Activated gamma-delta T cell treated with Interleukin-2 at 50 U/mL for 16 hours (primary cell): ENCODE data around the gene USP15.

Source experiments
- DNase-seq: peaks from one replicate; pipeline ENCODE4 v3.0.0-alpha.2; 2020

USP15 gene

DNA sequence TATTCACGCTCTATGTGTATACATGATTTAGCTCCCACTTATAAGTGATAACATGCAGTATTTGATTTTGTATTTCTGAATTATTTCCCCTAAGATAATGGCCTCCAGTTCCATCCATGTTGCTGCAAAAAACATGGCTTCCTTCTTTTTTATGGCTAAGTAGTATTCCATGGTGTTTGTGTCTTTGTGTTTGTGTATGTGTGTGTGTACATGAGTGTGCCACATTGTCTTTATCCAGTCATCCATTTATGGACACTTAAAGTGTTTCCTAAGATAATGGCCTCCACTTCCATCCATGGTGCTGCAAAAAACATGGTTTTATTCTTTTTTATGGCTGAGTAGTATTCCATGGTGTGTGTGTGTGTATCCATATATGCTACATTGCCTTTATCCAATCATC lies 25.1 kb downstream of the USP15 start:
- no peak for DNase-seq

DNA sequence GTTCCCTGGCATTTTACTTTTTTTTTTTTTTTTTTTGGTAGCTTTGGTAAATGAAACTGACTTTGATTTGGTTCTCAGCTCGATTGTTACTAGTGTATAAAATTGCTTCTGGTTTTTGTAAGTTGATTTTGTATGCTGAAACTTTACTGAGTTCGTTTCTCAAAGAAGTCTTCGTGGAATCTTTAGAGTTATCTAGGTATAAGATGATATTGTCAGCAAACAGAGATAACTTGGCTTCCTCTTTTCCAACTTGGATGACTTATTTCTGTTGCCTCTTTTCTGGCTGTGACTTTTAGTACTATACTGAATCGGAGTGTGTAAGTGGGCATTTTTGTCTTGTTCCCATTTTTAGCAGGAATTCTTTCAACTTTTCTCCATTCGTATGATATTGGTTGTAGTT lies 28.1 kb downstream of the USP15 start:
- no peak for DNase-seq

DNA sequence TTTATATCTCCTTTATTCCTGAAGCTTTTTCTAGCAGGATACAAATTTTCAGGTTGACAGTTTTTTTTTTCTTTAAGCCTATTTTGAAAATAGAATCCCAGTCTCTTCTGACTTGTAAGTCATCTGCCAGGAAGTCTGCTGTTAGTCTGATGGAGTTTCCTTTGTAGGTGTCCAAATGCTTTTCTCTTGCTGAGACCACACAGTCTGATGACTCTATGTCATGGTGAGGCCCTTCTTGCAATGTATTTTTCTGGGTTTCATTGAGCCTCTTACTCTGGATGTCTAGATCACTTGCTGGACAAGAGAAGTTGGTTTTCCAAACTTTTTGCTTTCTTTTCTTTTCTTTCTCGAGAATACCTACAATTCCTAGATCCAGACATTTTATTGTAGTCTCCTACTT lies 30.6 kb downstream of the USP15 start:
- no peak for DNase-seq

DNA sequence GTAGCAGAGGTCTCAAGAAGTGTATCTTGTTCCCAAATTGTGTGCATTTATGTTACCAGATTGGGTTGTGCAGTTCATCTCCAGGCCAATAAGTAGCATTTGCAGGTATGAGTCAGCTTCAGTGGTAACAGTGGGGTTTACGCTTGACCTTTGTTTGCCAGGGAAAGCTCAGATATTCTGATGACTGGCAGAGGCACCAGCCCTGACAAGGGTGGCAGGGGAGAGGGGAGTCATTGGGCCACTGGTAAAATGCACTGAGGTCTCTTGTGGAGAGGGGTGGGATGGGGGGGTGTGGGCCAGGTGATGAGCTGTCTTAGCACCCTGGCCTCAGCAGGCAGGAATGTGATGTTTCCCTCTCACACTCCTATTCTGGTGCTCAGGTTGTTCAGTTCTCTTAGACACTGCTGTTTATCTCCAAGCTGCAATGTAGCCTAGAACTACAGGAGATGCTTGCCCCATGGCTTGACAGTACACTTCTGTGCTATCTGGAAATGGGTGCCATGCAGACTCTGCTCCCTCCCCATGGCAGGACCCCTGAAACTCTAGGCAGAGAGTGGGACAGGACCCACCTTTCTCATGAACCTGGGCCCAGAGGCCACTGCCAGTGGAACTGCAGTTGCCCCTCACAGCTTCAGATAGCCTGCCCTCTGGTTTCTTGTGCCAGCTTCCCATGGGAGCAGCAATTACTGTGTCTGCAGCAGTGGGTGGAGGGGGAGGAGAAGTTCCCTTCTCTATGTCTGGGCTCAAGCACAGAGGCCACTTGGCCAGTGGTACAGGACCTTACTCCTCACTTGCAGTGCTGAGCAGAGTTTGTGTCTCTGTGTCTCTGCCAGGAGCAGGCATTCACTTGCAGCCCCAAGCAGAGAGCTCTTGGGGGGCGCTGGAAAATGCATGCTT lies 31.9 kb downstream of the USP15 start:
- DNase-seq = no peak

DNA sequence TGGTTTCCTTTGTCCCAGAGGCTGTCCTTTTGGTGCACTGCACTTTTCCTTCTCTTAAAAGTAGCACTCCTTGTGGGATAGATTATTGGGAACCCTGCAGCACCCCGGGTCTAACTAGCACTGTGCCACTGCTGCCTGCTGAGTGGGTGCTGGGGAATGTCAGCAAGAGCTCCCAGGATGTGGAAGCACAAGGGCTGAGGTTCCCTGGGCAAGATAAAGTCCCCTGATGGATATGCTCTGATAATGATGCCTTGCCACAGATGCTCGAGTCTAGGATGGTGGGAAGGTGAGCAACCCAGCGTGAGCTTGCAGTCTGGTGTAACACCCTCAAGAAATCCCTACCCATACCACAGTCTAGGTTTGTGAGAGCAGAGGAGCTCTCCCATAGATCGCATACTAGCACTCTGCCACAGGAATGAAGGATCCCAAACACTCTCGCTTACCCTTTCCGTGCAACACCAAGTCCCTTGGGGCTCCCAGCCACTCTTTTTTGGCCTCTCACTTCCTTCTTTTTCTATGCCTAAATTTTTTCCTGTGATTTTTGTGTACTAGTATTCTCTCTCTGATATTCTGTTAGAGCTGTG lies 32.6 kb downstream of the USP15 start:
- no peak for DNase-seq

DNA sequence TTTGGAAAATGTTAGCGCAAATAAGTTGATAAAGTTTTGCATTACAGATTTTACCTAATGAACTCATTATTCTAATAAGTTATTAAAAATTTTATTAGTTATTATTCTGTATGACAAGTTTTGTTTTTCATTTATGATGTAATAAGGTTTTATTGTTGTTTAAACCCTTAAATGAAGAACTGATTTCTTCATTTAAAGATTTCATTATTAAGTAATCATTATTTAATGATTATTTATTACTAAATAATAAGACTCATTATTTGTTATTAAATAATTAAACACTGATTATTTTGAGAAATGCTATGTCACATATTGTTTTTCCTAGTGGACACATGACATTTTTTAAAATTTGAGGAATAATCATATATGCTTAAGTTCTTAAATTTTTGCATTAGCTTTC lies 34.2 kb downstream of the USP15 start:
- no peak for DNase-seq

DNA sequence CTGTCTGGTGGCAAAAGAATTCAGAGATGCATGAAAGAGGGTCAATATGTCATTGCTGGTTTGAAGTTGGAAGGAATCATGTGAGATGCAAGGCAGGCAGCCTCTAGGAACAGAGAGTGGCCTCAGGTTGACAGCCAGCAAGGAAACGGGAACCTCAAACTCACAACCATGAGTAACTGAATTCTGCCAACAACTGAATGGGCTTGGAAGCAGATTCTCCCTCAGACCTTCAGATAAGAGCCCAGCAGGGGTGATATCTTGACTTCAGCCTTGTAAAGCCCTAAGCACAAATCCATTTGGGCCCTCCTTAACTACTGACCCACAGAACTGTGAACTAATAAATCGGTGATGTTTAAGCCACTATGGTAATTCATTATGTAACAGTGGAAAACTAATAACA lies 35.8 kb downstream of the USP15 start:
- DNase-seq = no peak

DNA sequence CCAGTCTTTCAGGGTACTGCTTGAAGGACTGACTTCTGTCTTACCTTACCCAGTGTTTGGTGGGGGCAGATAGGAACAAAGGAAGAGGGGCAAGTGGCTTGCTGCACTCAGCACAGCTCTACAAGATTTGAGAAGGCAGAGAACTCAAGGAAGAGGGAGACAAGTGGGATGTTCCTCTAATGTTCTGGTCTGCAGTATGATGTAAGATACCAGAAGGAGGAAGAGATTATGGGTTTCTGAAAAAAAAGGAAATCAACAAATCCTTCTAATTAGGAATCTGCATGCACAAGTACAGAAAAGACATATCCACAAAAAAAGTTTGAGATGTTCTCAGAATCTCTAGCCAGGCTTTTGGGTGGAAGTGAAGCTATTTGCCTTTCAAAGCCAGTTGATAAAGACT lies 37.1 kb downstream of the USP15 start:
- DNase-seq = no peak

DNA sequence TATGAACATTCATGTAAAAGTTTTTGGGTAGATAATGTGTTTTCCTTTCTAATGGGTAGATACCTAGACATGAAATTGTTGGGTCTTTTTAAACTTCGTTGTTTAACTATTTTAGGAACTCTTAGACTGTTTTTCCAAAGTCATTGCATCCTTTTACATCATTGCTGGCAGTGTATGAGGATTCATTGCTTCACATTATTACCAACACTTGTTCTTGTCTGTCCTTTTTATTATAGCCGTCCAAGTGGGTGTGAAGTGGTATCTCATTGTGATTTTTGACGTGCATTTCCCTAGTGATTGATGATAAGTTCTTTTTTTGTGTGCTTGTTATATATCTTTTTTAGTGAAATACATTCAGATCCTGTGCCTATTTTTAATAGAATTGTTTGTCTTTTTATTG lies 39.4 kb downstream of the USP15 start:
- no peak for DNase-seq

DNA sequence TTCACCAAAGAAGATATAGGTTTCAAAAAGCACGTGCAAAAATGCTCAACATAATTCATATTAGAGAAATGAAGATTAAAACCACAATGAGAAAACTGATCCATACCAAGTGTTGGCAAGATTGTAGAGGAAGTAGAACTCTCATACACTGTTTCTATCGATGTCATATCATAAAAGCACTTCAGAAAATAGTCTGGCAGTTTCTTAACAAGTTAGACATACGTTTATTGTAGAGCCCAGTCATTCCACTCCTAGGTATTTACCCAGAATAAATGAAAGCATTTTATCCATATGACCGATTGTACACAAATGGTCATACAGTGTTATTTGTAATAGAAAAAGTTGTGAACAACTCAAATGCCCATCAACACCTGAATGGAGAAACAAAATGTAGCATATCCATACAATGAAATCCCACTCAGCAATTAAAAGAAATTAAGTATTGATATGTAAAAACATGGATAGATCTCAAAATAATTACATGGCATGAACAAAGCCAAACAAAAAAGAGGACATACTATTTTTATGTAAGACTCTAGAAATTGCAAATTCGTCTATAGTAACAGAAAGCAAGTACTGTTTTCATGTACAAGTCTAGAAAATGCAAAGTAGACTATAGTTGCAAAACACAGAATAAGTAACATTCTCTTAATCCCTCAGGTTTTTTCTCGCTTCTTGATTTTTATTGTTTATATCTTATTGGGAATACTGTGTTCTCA lies 41.0 kb downstream of the USP15 start:
- no peak for DNase-seq

DNA sequence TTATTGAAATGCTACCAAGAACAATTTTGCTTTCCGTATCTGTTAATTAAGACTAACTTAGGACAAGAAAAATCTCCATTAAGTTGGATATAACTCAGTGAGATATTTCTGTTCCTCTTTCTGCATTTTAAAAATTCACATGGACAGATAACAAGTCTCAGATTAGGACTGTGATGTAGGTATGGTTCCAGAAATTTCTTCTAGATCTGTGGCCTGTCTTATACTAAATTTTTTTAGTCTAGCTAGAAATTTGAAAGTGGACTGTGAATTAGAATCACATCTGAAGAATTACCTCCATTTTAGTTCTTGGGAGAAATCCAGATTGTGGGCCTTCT lies 41.6 kb downstream of the USP15 start:
- no peak for DNase-seq

DNA sequence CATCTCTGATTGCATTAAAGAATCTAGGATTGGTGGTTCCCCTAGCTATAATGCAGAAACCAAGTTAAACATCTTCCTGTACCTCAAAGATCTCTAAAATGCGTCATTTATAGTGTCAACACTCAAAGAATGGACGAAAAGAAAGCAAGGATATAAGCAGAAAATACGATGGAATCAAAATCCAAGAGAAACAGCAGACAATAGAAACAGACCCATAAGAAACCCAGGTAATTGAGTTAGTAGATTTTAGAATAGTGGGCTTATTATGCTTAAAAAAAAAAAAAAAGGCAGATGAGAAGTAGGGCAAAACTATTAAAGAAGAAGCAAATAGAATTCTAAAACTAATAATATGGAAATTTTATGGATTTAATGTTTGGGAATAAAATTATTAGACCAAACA lies 44.4 kb downstream of the USP15 start:
- DNase-seq = no peak

DNA sequence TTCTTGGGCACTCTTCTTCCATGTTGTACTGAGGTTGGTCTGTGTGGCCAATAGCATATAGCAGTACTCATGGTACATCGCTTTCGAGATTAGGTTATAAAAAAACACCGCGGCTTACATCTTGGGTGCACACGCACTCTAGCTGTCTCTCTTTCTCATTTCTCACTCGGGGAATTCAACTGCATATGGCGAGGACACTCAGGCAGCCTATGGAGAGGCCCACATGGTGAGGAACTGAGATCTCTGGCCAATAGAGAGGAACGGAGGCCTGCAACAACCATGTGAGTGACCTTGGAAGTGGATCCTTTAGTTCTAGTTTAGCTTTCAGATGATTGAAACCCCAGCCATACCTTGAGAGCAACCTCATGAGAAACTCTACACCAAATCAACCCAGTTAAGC lies 45.6 kb downstream of the USP15 start:
- DNase-seq = no peak

DNA sequence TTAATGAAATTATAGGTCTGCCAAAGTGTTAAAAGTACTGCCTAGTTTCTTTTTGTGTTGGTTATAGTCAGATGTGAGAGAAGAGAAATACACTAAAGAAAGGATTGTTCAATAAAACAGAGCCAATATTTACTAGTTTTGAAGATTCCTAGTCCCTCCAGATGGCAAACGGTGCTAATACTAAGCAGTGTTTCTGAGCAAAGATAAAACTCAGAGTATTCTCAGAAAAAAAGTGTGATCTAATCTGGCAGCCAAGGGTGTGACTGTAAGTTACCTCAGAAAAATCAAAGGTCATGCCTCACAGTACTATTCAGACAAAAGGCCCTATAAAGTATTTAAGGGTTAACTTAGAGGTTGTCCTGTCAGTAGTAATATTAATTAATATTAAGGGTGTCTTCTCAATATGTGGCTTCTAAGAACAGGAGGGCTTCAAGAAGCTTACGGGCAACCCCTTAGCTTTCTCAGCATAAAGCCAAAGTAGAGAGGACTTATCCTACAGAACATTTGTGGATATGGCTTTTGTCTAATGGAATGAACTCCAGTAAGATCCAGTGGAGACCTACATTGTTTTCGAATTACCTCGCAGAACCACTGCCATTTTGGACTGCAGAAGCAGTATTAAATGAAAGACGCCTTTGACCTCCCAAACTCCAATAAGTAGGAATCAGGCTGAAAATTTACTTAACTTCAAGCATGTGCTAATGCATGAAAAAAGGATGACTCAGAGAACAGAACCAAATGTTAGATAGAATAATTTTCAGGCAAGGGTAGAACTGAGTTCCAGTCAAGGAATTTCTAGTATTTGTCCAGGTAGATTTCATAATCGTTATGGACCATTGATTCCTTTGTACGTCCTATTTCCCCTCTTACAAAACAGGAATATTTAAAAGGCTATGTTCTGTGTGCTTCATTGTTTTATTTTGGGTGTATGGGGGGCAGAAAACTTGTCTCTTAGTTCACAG lies 46.6 kb downstream of the USP15 start:
- DNase-seq = no peak

DNA sequence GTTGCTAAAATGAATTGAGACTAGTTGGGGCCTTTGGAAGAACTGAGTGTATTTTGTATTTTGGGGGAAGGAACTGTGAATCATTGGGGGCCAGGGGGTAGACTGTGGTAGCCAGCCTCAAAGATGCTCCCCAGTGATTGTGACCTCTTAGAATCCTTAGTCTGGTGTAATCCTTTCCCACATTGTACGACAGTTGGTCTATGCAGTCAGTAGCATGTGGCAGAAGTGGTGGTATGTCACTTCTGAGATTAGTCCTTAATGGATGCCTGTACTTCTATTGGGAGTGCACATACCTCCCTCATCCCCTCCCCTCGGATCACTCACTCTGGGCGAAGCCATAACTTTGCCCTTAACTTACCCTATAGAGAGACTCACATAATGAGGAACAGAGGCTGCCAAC lies 48.0 kb downstream of the USP15 start:
- no peak for DNase-seq

DNA sequence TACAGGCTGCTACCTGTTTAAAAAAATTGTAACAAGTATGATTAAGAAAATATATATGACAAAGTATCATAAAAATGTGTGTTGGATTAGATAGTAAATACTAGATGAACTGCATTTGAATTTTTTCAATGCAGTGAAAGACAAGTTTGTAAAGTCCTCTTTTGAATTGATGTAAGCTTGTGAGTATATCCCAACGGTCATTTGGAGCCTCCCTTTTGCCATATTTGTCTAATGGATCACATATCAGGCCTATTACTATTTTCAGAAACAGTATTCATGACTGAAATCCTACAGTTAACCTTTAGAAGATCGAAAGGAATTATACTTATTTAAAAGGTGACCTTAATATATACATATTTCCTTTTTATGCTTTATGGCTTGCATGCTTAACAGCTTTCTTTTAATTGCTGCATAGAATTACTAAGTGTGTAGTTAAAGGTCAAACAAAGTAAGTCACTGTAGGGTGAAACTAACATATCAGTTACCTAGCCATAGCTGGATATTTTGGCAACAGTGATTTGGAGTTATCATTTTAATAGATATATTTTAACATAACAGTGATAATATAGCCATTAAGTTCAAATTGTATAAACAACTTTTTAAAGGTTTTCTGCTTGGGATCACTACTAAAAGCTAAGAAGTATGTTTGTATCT lies 53.6 kb downstream of the USP15 start:
- no peak for DNase-seq

DNA sequence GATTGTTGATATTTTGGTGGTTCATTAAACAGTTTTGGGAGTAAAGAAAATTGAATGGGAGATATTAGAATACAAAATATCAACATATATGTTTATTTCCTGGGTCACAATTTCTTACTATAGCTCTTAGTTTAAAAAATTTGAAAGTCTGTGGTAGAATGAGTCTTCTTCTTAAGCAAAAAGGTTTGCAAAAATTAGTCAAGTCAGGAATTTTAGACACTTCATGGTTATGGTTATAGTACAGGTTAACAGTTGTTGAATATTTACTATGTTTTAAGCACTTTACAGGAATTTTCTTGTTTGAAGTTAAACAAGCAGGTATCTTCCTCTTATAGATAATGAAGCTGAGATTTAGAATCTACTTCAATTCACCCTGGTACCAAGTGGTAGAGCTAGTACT lies 56.8 kb downstream of the USP15 start:
- DNase-seq = no peak

DNA sequence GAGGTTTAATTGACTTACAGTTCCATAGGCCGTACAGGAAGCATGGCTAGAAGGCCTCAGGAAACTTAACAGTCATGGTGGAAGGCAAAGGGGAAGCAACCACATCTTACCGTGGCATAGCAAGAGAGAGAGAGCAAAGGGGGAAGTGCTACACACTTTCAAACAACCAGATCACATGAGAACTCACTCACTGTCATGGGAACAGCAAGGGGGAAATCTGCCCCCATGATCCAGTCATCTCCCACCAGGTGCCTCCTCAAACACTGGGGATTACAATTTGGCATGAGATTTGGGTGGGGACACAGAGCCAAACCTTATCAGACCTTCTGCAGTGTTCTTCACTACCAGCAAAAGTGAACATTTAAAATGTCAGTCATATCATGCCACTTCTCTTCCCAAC lies 58.9 kb downstream of the USP15 start:
- DNase-seq = no peak

DNA sequence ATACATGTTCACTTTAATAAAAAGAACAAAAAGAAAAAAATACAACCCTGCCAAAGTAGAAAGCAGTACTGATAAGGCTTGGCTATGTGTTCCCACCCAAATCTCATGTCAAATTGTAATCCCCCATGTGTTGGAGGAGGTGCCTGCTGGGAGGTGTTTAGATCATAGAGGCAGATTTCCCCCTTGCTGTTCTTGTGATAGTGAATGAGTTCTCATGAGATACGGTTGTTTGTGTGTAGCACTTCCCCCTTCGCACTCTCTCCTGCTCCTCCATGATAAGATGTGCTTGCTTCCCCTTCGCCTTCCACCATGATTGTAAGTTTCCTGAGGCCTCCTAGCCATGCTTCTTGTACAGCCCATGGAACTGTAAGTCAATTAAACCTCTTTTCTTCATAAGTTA lies 59.9 kb downstream of the USP15 start:
- no peak for DNase-seq

DNA sequence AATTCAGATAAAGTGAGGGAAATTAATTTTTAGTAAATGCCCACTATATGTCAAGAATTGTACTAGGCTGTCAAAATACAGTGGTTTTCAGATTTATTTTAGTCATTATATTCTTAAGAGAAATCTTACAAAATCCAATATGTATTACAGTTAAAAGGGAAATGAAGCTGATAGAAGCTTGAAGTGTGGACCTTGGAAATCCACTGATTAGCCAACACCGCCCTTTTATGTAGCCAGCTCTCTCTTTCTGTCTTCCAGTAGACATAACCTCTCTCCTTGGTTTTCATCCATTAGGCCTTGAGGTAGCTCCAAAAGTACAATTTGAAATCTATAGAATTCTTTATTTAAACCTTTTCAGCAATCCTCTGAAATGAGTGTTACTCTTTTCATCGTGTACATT lies 63.2 kb downstream of the USP15 start:
- no peak for DNase-seq

DNA sequence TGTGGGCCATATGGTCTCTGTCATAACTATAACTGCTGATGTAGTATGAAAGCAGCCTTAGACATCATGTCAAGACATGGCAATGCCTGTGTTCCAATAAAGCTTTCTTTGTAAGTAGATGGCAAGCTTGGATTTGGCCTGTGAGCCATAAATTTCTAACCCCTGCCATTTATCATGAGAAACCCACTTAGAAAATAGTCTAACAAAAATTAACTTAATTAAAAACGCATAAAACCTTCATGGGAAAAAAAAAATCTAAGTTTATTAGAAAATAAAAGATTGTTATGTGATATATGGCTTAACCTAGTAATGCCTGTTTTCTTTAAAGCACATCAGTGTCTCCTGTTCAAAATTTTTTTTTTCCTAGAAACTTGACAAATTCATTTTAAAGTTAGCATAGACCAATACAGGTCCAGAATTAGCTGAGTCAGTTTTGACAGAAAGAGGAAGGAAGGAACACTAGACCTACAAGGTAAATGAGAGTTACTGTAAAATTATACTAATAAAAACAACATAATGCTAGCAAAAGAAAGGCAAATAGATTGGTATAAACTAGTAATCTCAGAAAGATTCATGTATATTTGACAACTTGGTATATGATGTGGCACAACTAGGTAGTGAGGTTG lies 68.2 kb downstream of the USP15 start:
- no peak for DNase-seq

DNA sequence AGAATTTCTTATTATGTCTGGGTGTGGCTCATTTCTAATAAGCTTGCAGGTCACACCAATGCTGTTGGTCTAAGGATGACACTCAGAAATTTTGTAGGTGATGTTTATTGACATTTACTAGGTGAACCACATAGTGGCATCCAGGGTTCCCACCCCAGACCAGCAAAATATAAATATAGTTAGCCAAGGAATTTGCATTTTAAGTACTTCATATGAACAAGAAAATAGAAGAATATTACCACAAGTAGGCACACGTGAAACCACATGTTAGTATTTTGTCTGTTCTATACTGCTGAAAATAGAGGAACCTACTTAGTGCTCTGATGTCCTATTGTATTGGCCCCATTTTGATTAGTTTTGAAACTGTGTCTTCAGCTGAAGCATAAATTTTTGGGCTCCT lies 71.1 kb downstream of the USP15 start:
- DNase-seq = no peak
